Measurements from ENCODE around the gene L3MBTL4.

GRCh38 chr18:5942591-5942990 is 472.1 kb downstream of the L3MBTL4 start:
- TF ChIP-seq EP300 (IDR thresholded peaks at IDR 0.05): no peak
- TF ChIP-seq, protein P1, sequence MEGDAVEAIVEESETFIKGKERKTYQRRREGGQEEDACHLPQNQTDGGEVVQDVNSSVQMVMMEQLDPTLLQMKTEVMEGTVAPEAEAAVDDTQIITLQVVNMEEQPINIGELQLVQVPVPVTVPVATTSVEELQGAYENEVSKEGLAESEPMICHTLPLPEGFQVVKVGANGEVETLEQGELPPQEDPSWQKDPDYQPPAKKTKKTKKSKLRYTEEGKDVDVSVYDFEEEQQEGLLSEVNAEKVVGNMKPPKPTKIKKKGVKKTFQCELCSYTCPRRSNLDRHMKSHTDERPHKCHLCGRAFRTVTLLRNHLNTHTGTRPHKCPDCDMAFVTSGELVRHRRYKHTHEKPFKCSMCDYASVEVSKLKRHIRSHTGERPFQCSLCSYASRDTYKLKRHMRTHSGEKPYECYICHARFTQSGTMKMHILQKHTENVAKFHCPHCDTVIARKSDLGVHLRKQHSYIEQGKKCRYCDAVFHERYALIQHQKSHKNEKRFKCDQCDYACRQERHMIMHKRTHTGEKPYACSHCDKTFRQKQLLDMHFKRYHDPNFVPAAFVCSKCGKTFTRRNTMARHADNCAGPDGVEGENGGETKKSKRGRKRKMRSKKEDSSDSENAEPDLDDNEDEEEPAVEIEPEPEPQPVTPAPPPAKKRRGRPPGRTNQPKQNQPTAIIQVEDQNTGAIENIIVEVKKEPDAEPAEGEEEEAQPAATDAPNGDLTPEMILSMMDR (IDR thresholded peaks at IDR 0.05): no peak

All from upper lobe of left lung (tissue), 4 donors.